ENCODE measurements around the gene KSR1. TPM values are rescaled to one million over a fixed set of nuclear protein-coding genes. Genes with fewer than 3 reads are reported as not detected.

Gene KSR1
- total and polyA plus RNA-seq, 9 of the 15 experiments (the other 6 are each of a cell fraction or from before 2014, with no cell fraction given), result 1.4 to 51.7 (median 18.4) TPM

GRCh38 chr17:27446569-27447301 lies 9.5 kb upstream of the KSR1 start (continued):
- TF ChIP-seq, protein P1, sequence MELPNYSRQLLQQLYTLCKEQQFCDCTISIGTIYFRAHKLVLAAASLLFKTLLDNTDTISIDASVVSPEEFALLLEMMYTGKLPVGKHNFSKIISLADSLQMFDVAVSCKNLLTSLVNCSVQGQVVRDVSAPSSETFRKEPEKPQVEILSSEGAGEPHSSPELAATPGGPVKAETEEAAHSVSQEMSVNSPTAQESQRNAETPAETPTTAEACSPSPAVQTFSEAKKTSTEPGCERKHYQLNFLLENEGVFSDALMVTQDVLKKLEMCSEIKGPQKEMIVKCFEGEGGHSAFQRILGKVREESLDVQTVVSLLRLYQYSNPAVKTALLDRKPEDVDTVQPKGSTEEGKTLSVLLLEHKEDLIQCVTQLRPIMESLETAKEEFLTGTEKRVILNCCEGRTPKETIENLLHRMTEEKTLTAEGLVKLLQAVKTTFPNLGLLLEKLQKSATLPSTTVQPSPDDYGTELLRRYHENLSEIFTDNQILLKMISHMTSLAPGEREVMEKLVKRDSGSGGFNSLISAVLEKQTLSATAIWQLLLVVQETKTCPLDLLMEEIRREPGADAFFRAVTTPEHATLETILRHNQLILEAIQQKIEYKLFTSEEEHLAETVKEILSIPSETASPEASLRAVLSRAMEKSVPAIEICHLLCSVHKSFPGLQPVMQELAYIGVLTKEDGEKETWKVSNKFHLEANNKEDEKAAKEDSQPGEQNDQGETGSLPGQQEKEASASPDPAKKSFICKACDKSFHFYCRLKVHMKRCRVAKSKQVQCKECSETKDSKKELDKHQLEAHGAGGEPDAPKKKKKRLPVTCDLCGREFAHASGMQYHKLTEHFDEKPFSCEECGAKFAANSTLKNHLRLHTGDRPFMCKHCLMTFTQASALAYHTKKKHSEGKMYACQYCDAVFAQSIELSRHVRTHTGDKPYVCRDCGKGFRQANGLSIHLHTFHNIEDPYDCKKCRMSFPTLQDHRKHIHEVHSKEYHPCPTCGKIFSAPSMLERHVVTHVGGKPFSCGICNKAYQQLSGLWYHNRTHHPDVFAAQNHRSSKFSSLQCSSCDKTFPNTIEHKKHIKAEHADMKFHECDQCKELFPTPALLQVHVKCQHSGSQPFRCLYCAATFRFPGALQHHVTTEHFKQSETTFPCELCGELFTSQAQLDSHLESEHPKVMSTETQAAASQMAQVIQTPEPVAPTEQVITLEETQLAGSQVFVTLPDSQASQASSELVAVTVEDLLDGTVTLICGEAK (IDR thresholded peaks at IDR 0.05), result no peak
- TF ChIP-seq, protein P1 (CRISPR knock-in tag; IDR thresholded peaks at IDR 0.05), result no peak
- TF ChIP-seq, protein P2, sequence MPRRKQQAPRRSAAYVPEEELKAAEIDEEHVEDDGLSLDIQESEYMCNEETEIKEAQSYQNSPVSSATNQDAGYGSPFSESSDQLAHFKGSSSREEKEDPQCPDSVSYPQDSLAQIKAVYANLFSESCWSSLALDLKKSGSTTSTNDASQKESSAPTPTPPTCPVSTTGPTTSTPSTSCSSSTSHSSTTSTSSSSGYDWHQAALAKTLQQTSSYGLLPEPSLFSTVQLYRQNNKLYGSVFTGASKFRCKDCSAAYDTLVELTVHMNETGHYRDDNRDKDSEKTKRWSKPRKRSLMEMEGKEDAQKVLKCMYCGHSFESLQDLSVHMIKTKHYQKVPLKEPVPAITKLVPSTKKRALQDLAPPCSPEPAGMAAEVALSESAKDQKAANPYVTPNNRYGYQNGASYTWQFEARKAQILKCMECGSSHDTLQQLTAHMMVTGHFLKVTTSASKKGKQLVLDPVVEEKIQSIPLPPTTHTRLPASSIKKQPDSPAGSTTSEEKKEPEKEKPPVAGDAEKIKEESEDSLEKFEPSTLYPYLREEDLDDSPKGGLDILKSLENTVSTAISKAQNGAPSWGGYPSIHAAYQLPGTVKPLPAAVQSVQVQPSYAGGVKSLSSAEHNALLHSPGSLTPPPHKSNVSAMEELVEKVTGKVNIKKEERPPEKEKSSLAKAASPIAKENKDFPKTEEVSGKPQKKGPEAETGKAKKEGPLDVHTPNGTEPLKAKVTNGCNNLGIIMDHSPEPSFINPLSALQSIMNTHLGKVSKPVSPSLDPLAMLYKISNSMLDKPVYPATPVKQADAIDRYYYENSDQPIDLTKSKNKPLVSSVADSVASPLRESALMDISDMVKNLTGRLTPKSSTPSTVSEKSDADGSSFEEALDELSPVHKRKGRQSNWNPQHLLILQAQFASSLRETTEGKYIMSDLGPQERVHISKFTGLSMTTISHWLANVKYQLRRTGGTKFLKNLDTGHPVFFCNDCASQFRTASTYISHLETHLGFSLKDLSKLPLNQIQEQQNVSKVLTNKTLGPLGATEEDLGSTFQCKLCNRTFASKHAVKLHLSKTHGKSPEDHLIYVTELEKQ (CRISPR knock-in tag; IDR thresholded peaks at IDR 0.05), result no peak
- TF ChIP-seq JUND (IDR thresholded peaks at IDR 0.05; ENCODE audit: borderline replicate concordance, low read depth, low read length) (peak; percentile 95), JUND (tag; IDR thresholded peaks at IDR 0.05; ENCODE audit: borderline replicate concordance, low read depth, low read length) (peak; percentile 94), ZNF76 (CRISPR knock-in tag; IDR thresholded peaks at IDR 0.05; ENCODE audit: borderline replicate concordance) (no peak), HDAC6 (IDR thresholded peaks at IDR 0.05; ENCODE audit: low read depth, low read length) (no peak), L3MBTL2 (IDR thresholded peaks at IDR 0.05) (0 out of 2 replicates have a peak, but pooled peaks have one; percentile 20), TRIM28 (IDR thresholded peaks at IDR 0.05) (no peak), CTCFL (IDR thresholded peaks at IDR 0.05; ENCODE audit: borderline replicate concordance, insufficient read depth, low read depth, low read length, poor library complexity, severe bottlenecking) (no peak), DNMT1 (IDR thresholded peaks at IDR 0.05) (no peak), NELFE (IDR thresholded peaks at IDR 0.05; ENCODE audit: insufficient read depth, insufficient read length) (no peak), RBM14 (IDR thresholded peaks at IDR 0.05; ENCODE audit: borderline replicate concordance, insufficient read depth, low read depth, low read length) (no peak)
